Measurements from ENCODE around the gene MPP1.

The MPP1 gene

GRCh38 chrX:154780968-154781367, 24.3 kb downstream of the MPP1 start:
- Histone ChIP-seq H3K27me3 (ENCODE audit: control insufficient read depth in 5 of 5, insufficient read depth in 4 of 5, low read length in 5 of 5) (peaks cover 0 to 6% (median 2%) of the 10 kb centered on the region in 5 donors), H3K4me1 (ENCODE audit: control insufficient read depth in 5 of 5, insufficient read depth in 5 of 5, low read length in 5 of 5) (peaks cover 0 to 3% (median 0%) of the 10 kb centered on the region in 5 donors), H3K4me3 (ENCODE audit: low read depth in 1 of 5, low read length in 5 of 5) (no peak overlapping the region), H3K27ac (ENCODE audit: low read depth, low read length) (no peak overlapping the region), H3K9ac (ENCODE audit: low read length in 5 of 5) (no peak overlapping the region), H3K36me3 (ENCODE audit: control insufficient read depth in 5 of 5, insufficient read depth in 5 of 5, low read length in 5 of 5) (peaks cover 9 to 47% (median 26%) of the 10 kb centered on the region in 5 donors), H3K9me3 (ENCODE audit: control insufficient read depth in 5 of 5, low read length in 5 of 5) (no peaks in the 10 kb centered on the region)

GRCh38 chrX:154779261-154779660, 26.0 kb downstream of the MPP1 start:
- Histone ChIP-seq H3K27me3 (ENCODE audit: control insufficient read depth in 5 of 5, insufficient read depth in 4 of 5, low read length in 5 of 5) (peaks cover 0 to 7% (median 2%) of the 10 kb centered on the region in 5 donors), H3K9me3 (ENCODE audit: control insufficient read depth in 5 of 5, low read length in 5 of 5) (no peaks in the 10 kb centered on the region), H3K27ac (ENCODE audit: low read depth, low read length) (no peak overlapping the region)

GRCh38 chrX:154776753-154777152, 28.5 kb downstream of the MPP1 start:
- Histone ChIP-seq H3K9me3 (ENCODE audit: control insufficient read depth in 5 of 5, low read length in 5 of 5) (peaks cover 0 to 3% (median 0%) of the 10 kb centered on the region in 5 donors), H3K36me3 (ENCODE audit: control insufficient read depth in 5 of 5, insufficient read depth in 5 of 5, low read length in 5 of 5) (peaks cover 9 to 54% (median 45%) of the 10 kb centered on the region in 5 donors), H3K27me3 (ENCODE audit: control insufficient read depth in 5 of 5, insufficient read depth in 4 of 5, low read length in 5 of 5) (peaks cover 0 to 7% (median 2%) of the 10 kb centered on the region in 5 donors), H3K27ac (ENCODE audit: low read depth, low read length) (no peak overlapping the region), H3K4me1 (ENCODE audit: control insufficient read depth in 5 of 5, insufficient read depth in 5 of 5, low read length in 5 of 5) (peaks cover 0 to 3% (median 0%) of the 10 kb centered on the region in 5 donors), H3K4me3 (ENCODE audit: low read depth in 1 of 5, low read length in 5 of 5) (no peak overlapping the region), H3K9ac (ENCODE audit: low read length in 5 of 5) (no peak overlapping the region)

More at GRCh38 chrX:154779261-154779660, 26.0 kb downstream of the MPP1 start:
- H3K4me3 ChIP-seq (ENCODE audit: low read depth in 1 of 5, low read length in 5 of 5) = no peak overlapping the region
- H3K36me3 ChIP-seq (ENCODE audit: control insufficient read depth in 5 of 5, insufficient read depth in 5 of 5, low read length in 5 of 5) = peaks cover 9 to 57% (median 41%) of the 10 kb centered on the region in 5 donors
- H3K4me1 ChIP-seq (ENCODE audit: control insufficient read depth in 5 of 5, insufficient read depth in 5 of 5, low read length in 5 of 5) = peaks cover 0 to 3% (median 0%) of the 10 kb centered on the region in 5 donors
- H3K9ac ChIP-seq (ENCODE audit: low read length in 5 of 5) = no peak overlapping the region

- H3K4me3 ChIP-seq (ENCODE audit: low read depth in 1 of 5, low read length in 5 of 5) = no peak overlapping the region
- peaks cover 0 to 4% (median 2%) of the 10 kb centered on the region in 5 donors for H3K27me3 ChIP-seq (ENCODE audit: control insufficient read depth in 5 of 5, insufficient read depth in 4 of 5, low read length in 5 of 5)
- peaks cover 9 to 50% (median 38%) of the 10 kb centered on the region in 5 donors for H3K36me3 ChIP-seq (ENCODE audit: control insufficient read depth in 5 of 5, insufficient read depth in 5 of 5, low read length in 5 of 5)
- H3K9ac ChIP-seq (ENCODE audit: low read length in 5 of 5) = no peak overlapping the region
- H3K4me1 ChIP-seq (ENCODE audit: control insufficient read depth in 5 of 5, insufficient read depth in 5 of 5, low read length in 5 of 5) = peaks cover 0 to 3% (median 0%) of the 10 kb centered on the region in 5 donors
- peaks cover 0 to 3% (median 0%) of the 10 kb centered on the region in 5 donors for H3K9me3 ChIP-seq (ENCODE audit: control insufficient read depth in 5 of 5, low read length in 5 of 5)
- no peak overlapping the region for H3K27ac ChIP-seq (ENCODE audit: low read depth, low read length)
Observed at GRCh38 chrX:154775419-154776349, 29.6 kb downstream of the MPP1 start.

GRCh38 chrX:154774622-154775021, 30.7 kb downstream of the MPP1 start:
- H3K36me3 ChIP-seq (ENCODE audit: control insufficient read depth in 5 of 5, insufficient read depth in 5 of 5, low read length in 5 of 5) = peaks cover 9 to 55% (median 43%) of the 10 kb centered on the region in 5 donors
- no peak overlapping the region for H3K27ac ChIP-seq (ENCODE audit: low read depth, low read length)
- H3K4me1 ChIP-seq (ENCODE audit: control insufficient read depth in 5 of 5, insufficient read depth in 5 of 5, low read length in 5 of 5) = peaks cover 0 to 3% (median 0%) of the 10 kb centered on the region in 5 donors
- peaks cover 0 to 3% (median 0%) of the 10 kb centered on the region in 5 donors for H3K9me3 ChIP-seq (ENCODE audit: control insufficient read depth in 5 of 5, low read length in 5 of 5)
- no peak overlapping the region for H3K4me3 ChIP-seq (ENCODE audit: low read depth in 1 of 5, low read length in 5 of 5)
- no peak overlapping the region for H3K9ac ChIP-seq (ENCODE audit: low read length in 5 of 5)
- peaks cover 0 to 4% (median 2%) of the 10 kb centered on the region in 5 donors for H3K27me3 ChIP-seq (ENCODE audit: control insufficient read depth in 5 of 5, insufficient read depth in 4 of 5, low read length in 5 of 5)

GRCh38 chrX:154762537-154763296, 42.6 kb downstream of the MPP1 start, which contains the start of gene DKC1:
DKC1 (plus strand) TSS chrX:154762864; CDS start chrX:154762966, 102 bp downstream.
- peak within 1 kb of the TSS; percentile 8 to 78 (median 74) for H3K9ac ChIP-seq (ENCODE audit: low read length in 5 of 5)
- H3K27me3 ChIP-seq (ENCODE audit: control insufficient read depth in 5 of 5, insufficient read depth in 4 of 5, low read length in 5 of 5) = peaks cover 0 to 6% (median 0%) of the 10 kb centered on the region in 5 donors
- peaks cover 0 to 16% (median 14%) of the 10 kb centered on the region in 5 donors for H3K4me1 ChIP-seq (ENCODE audit: control insufficient read depth in 5 of 5, insufficient read depth in 5 of 5, low read length in 5 of 5)
- peak within 1 kb of the TSS; percentile 56 for H3K27ac ChIP-seq (ENCODE audit: low read depth, low read length)
- peaks cover 15 to 26% (median 16%) of the 10 kb centered on the region in 5 donors for H3K36me3 ChIP-seq (ENCODE audit: control insufficient read depth in 5 of 5, insufficient read depth in 5 of 5, low read length in 5 of 5)
- no peaks in the 10 kb centered on the region for H3K9me3 ChIP-seq (ENCODE audit: control insufficient read depth in 5 of 5, low read length in 5 of 5)
- peak within 1 kb of the TSS; percentile 57 to 82 (median 72) for H3K4me3 ChIP-seq (ENCODE audit: low read depth in 1 of 5, low read length in 5 of 5)

- H3K4me3 ChIP-seq (ENCODE audit: low read depth in 1 of 5, low read length in 5 of 5) = peak overlapping the region; percentile 52 to 77 (median 62)
- H3K27me3 ChIP-seq (ENCODE audit: control insufficient read depth in 5 of 5, insufficient read depth in 4 of 5, low read length in 5 of 5) = peaks cover 0 to 6% (median 0%) of the 10 kb centered on the region in 5 donors
- no peaks in the 10 kb centered on the region for H3K9me3 ChIP-seq (ENCODE audit: control insufficient read depth in 5 of 5, low read length in 5 of 5)
Observed at GRCh38 chrX:154761977-154762536, 43.2 kb downstream of the MPP1 start.

GRCh38 chrX:154758696-154759095, 46.6 kb downstream of the MPP1 start:
- Histone ChIP-seq H3K9ac (ENCODE audit: low read length in 5 of 5) (no peak overlapping the region), H3K9me3 (ENCODE audit: control insufficient read depth in 5 of 5, low read length in 5 of 5) (no peaks in the 10 kb centered on the region), H3K27ac (ENCODE audit: low read depth, low read length) (no peak overlapping the region)

More at GRCh38 chrX:154761977-154762536, 43.2 kb downstream of the MPP1 start:
- Histone ChIP-seq H3K9ac (ENCODE audit: low read length in 5 of 5) (peak overlapping the region in 3 of 5 donors; percentile 34 to 76 (median 39)), H3K27ac (ENCODE audit: low read depth, low read length) (peak overlapping the region; percentile 55), H3K36me3 (ENCODE audit: control insufficient read depth in 5 of 5, insufficient read depth in 5 of 5, low read length in 5 of 5) (peaks cover 11 to 22% (median 12%) of the 10 kb centered on the region in 5 donors), H3K4me1 (ENCODE audit: control insufficient read depth in 5 of 5, insufficient read depth in 5 of 5, low read length in 5 of 5) (peaks cover 0 to 16% (median 14%) of the 10 kb centered on the region in 5 donors)

GRCh38 chrX:154751669-154752271, 53.5 kb downstream of the MPP1 start:
- no peak overlapping the region for H3K27ac ChIP-seq (ENCODE audit: low read depth, low read length)

More at GRCh38 chrX:154758696-154759095, 46.6 kb downstream of the MPP1 start:
- H3K4me3 ChIP-seq (ENCODE audit: low read depth in 1 of 5, low read length in 5 of 5) = no peak overlapping the region
- peaks cover 0 to 13% (median 11%) of the 10 kb centered on the region in 5 donors for H3K4me1 ChIP-seq (ENCODE audit: control insufficient read depth in 5 of 5, insufficient read depth in 5 of 5, low read length in 5 of 5)
- peaks cover 0 to 6% (median 0%) of the 10 kb centered on the region in 5 donors for H3K27me3 ChIP-seq (ENCODE audit: control insufficient read depth in 5 of 5, insufficient read depth in 4 of 5, low read length in 5 of 5)
- H3K36me3 ChIP-seq (ENCODE audit: control insufficient read depth in 5 of 5, insufficient read depth in 5 of 5, low read length in 5 of 5) = no peaks in the 10 kb centered on the region

More at GRCh38 chrX:154751669-154752271, 53.5 kb downstream of the MPP1 start:
- peaks cover 0 to 2% (median 0%) of the 10 kb centered on the region in 5 donors for H3K9me3 ChIP-seq (ENCODE audit: control insufficient read depth in 5 of 5, low read length in 5 of 5)
- peaks cover 0 to 9% (median 0%) of the 10 kb centered on the region in 5 donors for H3K27me3 ChIP-seq (ENCODE audit: control insufficient read depth in 5 of 5, insufficient read depth in 4 of 5, low read length in 5 of 5)
- H3K4me1 ChIP-seq (ENCODE audit: control insufficient read depth in 5 of 5, insufficient read depth in 5 of 5, low read length in 5 of 5) = peaks cover 0 to 27% (median 19%) of the 10 kb centered on the region in 5 donors
- no peaks in the 10 kb centered on the region for H3K36me3 ChIP-seq (ENCODE audit: control insufficient read depth in 5 of 5, insufficient read depth in 5 of 5, low read length in 5 of 5)
- no peak overlapping the region for H3K9ac ChIP-seq (ENCODE audit: low read length in 5 of 5)
- H3K4me3 ChIP-seq (ENCODE audit: low read depth in 1 of 5, low read length in 5 of 5) = peak overlapping the region in 3 of 5 donors; percentile 53 to 78 (median 61)

All from subcutaneous abdominal adipose tissue (tissue), 5 donors.